GM21367 (cell line): Measurements from ENCODE around the gene PDLIM4.

Experiments used
- ATAC-seq: cut with Tn5 transposase; IDR thresholded peaks from one replicate; pipeline ENCODE4 v1.9.1; 2021; ENCODE audit not compliant: unreplicated experiment

Gene PDLIM4

GRCh38 chr5:132266836-132267160 is 9.3 kb downstream of the PDLIM4 start:
- no peak for ATAC-seq

DNA sequence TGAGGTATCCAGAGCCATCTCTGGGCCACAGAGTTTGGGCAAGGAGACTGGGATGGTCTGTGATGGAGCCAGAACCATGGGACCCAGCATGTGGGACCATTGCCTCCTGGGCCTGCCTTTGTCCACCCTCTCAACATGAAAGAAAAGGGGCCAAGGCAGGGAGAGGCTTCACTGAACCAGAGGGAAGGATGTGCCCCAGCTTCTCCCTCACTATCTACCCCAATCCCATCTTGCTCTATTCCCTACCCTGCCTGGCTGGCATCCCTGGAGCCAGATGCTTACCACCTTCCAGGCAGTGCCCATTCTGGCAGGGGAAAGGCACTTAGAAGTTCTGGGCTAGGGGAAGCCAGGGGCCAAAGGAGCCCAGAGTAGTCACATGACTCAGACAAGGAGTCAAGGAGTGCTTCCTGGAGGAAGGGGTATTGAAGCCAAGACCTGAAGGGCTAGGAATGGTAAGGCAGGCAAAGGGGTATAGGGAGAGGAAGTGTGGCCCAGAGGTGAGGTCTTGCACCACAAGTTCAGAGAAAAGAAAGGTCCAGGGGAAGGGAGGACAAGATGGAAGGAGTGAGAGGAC is 9.8 kb downstream of the PDLIM4 start:
- ATAC-seq: no peak

DNA sequence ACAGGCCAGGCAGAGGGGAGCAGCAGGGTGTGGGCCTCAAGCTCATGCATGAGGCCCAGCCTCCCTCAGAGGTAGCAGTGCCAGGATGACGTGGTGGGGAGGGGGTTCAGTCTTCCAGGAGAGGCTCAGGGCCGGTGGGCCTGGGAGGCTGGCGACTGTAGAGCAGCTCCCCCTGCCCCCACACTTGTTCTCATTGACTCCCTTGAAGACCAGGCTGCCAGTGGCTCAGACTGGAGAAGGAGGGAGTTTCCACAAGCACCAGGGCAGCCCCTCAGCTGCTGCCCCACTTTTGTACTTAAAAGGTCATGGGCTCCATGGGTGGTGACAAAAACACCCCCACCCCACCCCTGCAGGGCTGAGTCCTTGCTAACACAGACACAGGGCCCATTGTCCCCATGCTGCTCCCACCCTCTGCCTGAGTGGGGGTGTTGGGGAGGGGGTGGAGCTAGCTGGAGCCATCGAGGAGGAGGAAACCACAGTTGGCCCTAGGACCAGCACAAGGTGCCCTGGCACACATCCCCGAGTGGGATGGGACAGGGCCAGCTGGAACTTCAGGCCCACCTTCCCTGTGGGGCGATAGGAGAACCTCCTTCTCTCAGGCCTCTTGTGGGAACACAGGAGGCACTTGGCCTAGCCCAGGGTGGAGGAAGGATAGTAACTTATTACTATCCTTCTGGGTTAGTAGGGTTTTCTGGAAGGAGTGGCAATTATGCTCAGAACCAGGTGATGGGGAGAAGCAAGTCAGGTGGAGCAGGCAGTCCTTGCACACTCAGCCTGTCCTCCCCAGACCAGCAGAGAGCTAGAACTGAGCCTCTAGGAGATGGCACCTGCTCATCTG is 10.7 kb downstream of the PDLIM4 start:
- ATAC-seq: no peak

DNA sequence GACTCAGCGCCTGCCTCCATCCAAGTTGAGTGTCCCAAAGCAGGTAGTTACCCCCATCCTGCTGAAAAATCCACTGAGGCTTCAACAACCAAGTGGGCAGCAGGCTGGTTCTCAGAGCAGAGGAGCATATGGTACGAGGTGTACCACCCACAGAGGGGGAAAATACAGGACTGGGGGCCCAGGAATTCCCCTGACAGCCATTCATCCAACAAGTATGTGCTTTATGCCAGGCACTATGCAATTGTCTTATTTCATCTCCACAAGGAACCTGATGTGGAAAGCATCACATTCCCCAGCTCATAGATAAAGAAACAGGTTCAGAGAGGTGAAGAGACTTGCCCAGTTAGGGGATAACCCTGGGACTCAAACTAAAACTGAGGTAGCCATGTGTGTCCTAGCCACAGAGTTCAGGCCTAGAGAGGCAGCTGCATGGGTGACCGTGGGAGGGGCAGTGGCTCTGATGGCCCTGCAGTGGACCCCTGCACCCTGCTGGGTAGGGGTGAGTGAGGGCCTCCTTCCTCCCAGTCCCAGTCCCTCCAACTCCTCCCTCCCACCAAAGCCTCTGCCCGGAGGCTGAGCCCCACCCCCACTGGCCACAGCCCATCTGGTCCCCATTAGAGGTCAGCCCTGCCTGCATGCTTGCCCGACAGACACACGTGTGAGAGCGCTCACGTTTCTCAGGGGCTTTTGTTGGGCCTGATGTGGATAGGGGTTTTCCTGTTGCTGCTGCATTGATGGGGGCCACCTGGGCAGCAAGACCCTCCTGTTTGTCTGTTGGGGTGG is 11.5 kb downstream of the PDLIM4 start:
- peak; percentile 62 for ATAC-seq

DNA sequence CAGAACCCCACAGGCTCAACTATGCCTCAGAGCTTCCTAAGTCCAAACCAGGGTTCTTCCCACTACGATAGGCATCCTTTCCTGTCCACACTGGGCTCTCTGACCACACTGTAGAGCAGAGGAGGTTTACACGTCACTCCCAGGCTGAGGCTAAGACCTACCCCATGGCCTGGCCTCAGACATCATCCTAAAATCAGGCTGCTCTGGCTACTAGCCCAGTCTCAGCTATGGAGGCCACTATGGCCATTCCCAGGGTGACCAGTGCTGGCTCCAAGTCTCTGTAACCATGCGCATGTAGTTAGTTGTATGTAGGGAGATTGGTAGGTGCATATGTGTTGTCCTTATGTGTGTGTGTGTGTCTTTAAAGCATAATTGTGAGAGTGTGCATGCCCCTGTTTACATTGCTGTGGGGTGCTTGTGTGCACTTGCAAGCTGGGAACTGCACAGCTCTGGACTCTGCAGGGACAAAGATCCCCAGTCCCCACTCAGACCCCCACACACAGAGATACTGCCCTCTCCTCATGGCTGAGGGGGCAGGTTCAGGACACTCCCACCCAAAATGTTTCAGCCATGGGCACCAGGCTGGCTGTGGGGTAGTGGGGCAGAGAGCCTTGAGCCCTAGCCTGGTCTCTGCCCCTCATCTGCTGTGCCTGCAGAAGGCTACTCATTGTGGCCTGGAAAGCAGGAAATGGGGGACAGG is 12.3 kb downstream of the PDLIM4 start:
- no peak for ATAC-seq

GRCh38 chr5:132270335-132270665 is 12.8 kb downstream of the PDLIM4 start:
- no peak for ATAC-seq

GRCh38 chr5:132270706-132271105 is 13.2 kb downstream of the PDLIM4 start:
- no peak for ATAC-seq

GRCh38 chr5:132271251-132272246 is 14.1 kb downstream of the PDLIM4 start:
- no peak for ATAC-seq

DNA sequence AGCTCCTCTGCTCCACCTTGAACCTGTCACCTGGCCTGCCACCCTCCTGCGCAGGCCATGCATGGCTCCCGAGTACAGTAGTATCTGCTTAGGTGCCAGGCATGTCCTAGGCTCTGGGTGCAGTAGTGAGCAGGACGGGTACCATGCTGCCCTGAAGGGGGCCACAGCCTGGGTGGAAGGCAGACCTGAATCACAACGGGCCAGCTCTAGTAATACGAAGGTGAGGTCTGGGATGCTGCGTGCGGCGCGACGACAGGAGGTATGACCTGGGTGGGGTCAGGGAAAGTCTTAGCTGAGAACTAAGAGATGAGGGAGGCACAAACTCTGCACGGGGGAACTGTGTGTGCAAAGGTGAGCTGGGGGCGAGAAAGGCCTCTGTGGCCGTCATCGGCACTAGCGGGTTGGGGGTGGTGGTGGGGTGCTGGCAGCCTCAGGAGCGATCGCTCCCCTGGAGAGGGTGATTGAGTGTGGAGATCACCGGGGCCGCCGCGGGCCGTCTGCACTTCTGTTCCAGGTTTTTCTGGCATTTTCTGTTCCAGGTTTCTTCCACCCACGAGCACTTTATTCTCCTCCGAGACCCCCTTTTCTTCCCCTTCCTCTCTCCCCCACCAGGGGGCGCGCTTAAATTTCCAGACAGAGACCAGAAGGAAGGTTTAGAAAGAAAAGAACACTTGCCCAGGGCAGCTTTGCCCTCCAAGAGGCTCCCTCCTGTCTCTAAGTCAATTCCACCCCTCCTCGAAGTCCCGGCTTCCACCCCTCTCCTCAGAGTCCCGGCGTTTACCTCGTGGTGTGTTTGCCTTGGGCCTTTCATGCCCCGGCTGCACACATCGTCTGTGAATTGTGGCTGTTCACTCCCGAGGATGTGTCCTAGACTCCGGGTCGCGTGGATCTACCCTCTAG is 15.1 kb downstream of the PDLIM4 start:
- ATAC-seq: no peak

DNA sequence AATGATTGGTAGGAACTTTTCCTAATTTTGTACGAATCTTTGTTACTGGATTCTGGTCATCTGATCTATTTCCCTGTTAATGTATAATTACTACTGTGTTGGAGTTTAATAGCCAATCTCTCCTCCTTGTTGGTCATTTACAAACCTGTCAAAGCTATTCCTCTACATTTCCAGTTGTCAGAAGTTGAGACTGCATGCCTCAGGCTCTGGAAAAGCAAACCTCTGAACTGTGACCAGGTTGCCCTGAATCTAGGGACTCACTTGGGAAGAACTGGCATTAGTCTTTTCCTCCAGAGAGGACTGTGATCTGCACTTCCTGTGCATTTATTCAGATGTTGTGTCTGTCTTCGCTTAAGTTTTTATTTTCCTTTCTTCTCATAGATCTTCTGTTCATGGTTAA is 16.1 kb downstream of the PDLIM4 start:
- no peak for ATAC-seq

- no peak for ATAC-seq
These were observed 16.7 kb downstream of the PDLIM4 start for GRCh38 chr5:132274050-132274792.

GRCh38 chr5:132275367-132276220 is 18.1 kb downstream of the PDLIM4 start:
- no peak for ATAC-seq

- ATAC-seq: no peak
These were observed 19.8 kb downstream of the PDLIM4 start for GRCh38 chr5:132277256-132277655.

- ATAC-seq: no peak
These were observed 20.7 kb downstream of the PDLIM4 start for GRCh38 chr5:132277971-132278853.

DNA sequence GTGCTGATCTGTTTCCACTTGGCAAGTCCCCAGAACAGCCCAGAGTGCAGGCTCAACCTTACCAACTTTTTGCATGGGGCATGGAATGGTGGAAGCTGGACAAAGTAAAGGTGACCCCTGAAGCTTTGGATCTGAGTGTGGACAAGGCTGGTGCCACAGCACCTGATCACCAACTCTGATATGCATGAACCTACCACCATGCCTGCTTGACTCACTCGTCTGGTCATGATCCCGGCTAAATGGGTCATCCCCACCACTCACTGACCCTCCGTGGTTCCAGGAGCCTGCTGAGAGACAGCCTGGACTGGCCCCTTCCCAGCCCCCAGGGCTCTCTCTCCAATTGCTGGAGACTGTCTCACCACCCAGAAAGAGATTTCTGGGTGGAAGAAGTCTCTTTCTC is 22.3 kb downstream of the PDLIM4 start:
- ATAC-seq: no peak

- ATAC-seq: no peak
These were observed 23.1 kb downstream of the PDLIM4 start for GRCh38 chr5:132280371-132281240.
